NCI-H510A (cell line): ENCODE measurements around the gene SERPINI2.

Experiments
- DNase-seq: peaks from one replicate; lab custom pipeline; 2025; lab: John Stamatoyannopoulos, UW

Gene SERPINI2

GRCh38 chr3:167473863-167474262 lies at the start of gene SERPINI2:
Gene SERPINI2, minus strand, starts transcription at chr3:167474042. Its CDS starts 2,208 bp downstream, at chr3:167471834.
- DNase-seq = no peak

GRCh38 chr3:167521006-167521355 lies 47.1 kb upstream of the SERPINI2 start:
- DNase-seq = no peak

GRCh38 chr3:167520266-167521005 lies 46.6 kb upstream of the SERPINI2 start:
- DNase-seq = no peak

- DNase-seq = no peak
These were observed 34.1 kb upstream of the SERPINI2 start for GRCh38 chr3:167507954-167508353.

- DNase-seq = no peak
These were observed 28.6 kb upstream of the SERPINI2 start for GRCh38 chr3:167502401-167502800.

- DNase-seq = no peak
These were observed 28.1 kb upstream of the SERPINI2 start for GRCh38 chr3:167501941-167502340.

GRCh38 chr3:167497903-167498302 lies 24.1 kb upstream of the SERPINI2 start:
- DNase-seq = no peak

- no peak for DNase-seq
These were observed 19.4 kb upstream of the SERPINI2 start for GRCh38 chr3:167493244-167493643.

- no peak for DNase-seq
These were observed 17.8 kb upstream of the SERPINI2 start for GRCh38 chr3:167491621-167492020.

- DNase-seq = no peak
These were observed 15.7 kb upstream of the SERPINI2 start for GRCh38 chr3:167489571-167489970.

GRCh38 chr3:167487556-167487955 lies 13.7 kb upstream of the SERPINI2 start:
- DNase-seq = no peak

GRCh38 chr3:167484551-167484950 lies 10.7 kb upstream of the SERPINI2 start:
- no peak for DNase-seq

- no peak for DNase-seq
These were observed 10.1 kb upstream of the SERPINI2 start for GRCh38 chr3:167483708-167484475.

- no peak for DNase-seq
These were observed 7.3 kb upstream of the SERPINI2 start for GRCh38 chr3:167481164-167481563.

- no peak for DNase-seq
These were observed 6.9 kb upstream of the SERPINI2 start for GRCh38 chr3:167480748-167481147.

- no peak for DNase-seq
These were observed 4.5 kb downstream of the SERPINI2 start for GRCh38 chr3:167469381-167469780.

- DNase-seq = no peak
These were observed 5.8 kb downstream of the SERPINI2 start for GRCh38 chr3:167467848-167468611.

GRCh38 chr3:167466966-167467365 lies 6.9 kb downstream of the SERPINI2 start:
- DNase-seq = no peak

GRCh38 chr3:167456157-167456799 lies 17.6 kb downstream of the SERPINI2 start:
- DNase-seq = no peak

GRCh38 chr3:167453815-167454214 lies 20.0 kb downstream of the SERPINI2 start:
- DNase-seq = no peak

- DNase-seq = no peak
These were observed 22.6 kb downstream of the SERPINI2 start for GRCh38 chr3:167451282-167451681.

- DNase-seq = no peak
These were observed 23.2 kb downstream of the SERPINI2 start for GRCh38 chr3:167450675-167451074.
